HG02759 (cell line): ENCODE measurements around the gene PRODH2.
A peak's percentile ranks its signal among the peaks of the same experiment; 100 is the strongest.

ENCODE experiments used
- ATAC-seq: cut with Tn5 transposase; IDR thresholded peaks from one replicate; pipeline ENCODE4 v1.9.1; 2021; ENCODE audit warnings: mild to moderate bottlenecking, moderate library complexity; ENCODE audit not compliant: unreplicated experiment

PRODH2 gene

GRCh38 chr19:35764432-35765315 is 48.0 kb downstream of the PRODH2 start:
- no peak for ATAC-seq

- ATAC-seq: no peak
Measured at GRCh38 chr19:35760711-35761349, 51.8 kb downstream of the PRODH2 start.

DNA sequence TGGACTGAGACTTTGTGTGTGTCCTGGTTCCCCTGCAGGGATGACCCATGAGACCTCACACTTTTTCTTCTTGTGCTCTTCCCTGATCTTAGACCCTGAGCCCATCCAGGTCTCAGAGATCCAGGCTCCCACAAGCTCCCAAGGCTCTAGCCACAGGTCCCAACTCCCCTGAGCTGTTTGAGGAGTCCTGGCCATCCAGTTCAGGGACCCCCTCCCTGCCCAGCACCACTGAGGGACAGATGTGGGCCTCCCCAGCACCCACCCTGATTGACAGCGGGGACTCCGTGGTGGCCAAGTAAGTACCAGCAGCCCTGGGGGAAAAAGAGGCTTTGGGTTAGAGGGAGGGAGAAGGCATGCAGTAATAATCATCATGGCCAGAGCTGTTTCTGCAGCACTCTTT is 52.9 kb downstream of the PRODH2 start:
- ATAC-seq: no peak

GRCh38 chr19:35757749-35758608 is 54.7 kb downstream of the PRODH2 start, which contains the start of gene PROSER3:
PROSER3 (plus strand) TSS chr19:35758176; CDS start chr19:35758216, 40 bp downstream.
- ATAC-seq: peak; percentile 93

DNA sequence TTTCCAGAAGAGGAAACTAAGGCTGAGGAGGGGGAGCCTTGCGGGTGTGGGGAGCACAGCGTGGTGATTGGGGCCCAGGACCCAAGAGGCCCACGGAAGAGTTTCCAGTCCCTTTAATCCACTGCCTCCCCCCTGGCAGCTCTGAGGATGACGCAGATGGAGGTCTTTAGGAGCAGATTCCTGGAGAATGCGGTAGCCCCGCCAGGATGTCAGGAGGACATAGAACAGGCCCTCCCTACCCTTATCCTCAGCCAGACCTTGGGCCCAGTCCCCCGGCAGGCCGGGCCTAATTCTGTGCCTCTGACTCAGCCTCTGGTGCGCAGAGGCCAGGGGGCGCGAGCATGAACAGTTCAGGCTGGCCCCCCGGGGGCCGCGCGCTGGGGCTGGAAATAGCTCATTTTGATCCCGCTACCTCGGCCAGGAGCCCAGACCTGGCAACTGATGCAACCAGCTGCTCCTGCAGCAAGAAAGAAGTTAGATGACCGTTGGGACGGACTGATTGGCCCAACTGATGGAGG is 55.4 kb downstream of the PRODH2 start:
- ATAC-seq: peak; percentile 3

- no peak for ATAC-seq
Measured at GRCh38 chr19:35756377-35757230, 56.0 kb downstream of the PRODH2 start, which contains the start of gene HSPB6. HSPB6 (minus strand) TSS chr19:35757029; CDS start chr19:35757008, 21 bp downstream.

- no peak for ATAC-seq
Measured at GRCh38 chr19:35755550-35756376, 56.9 kb downstream of the PRODH2 start.

DNA sequence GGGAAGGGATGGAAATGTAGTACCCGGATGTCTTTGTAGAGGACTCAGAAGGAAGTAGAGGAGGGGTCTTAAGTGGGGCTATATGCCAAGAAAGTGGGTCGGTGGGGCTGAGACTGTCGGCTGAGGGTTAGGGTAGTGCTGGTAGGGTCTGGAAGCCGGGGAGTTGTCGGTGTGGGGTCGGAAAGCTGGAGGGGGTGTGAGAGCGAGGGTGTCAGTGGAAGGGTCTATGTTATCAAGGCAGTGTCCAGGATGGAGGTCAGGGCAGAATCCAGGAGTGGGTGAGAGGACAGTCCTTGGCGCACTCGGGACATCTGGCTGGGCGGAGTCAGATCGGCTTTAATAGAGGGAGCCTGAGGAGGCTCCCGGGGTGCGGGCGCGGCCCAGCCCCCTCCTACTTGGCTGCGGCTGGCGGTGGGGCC is 57.5 kb downstream of the PRODH2 start:
- no peak for ATAC-seq

DNA sequence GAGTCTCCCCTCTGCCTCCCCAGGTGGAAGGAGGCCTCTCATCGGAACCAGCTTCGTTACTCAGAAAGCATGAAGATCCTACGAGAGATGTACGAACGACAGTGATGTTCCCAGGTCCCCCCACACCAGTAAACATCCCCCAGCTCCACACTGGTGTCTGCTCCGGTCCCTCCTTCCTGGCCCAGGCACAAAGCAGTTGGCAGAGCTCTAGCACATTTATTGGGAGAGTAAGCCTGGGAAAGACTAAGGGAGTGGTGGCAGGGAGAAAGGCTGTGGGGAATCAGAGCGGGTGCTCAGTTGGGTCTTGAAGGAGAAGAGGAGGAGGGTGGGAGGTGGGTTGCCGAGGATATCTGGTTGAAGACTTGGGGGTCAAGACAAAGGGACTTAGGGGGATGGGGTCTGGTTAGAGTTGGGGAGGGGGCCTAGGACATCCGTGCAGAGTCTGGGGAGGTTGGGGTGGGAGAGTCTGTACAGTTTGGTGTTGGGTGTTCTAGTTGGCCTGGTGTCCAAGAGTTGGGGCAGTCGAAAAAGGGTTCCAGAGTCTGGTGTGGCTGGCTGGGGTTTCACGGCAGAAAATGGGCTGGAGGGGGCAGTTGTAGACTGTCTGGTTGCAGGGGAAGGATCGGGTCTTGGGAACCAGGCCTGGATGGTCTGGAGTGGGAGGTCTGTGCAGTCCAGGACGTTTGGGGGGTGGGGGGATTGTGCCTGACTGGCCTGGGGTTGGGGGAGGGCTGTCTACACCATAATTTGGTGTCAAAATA is 58.1 kb downstream of the PRODH2 start:
- ATAC-seq: no peak

DNA sequence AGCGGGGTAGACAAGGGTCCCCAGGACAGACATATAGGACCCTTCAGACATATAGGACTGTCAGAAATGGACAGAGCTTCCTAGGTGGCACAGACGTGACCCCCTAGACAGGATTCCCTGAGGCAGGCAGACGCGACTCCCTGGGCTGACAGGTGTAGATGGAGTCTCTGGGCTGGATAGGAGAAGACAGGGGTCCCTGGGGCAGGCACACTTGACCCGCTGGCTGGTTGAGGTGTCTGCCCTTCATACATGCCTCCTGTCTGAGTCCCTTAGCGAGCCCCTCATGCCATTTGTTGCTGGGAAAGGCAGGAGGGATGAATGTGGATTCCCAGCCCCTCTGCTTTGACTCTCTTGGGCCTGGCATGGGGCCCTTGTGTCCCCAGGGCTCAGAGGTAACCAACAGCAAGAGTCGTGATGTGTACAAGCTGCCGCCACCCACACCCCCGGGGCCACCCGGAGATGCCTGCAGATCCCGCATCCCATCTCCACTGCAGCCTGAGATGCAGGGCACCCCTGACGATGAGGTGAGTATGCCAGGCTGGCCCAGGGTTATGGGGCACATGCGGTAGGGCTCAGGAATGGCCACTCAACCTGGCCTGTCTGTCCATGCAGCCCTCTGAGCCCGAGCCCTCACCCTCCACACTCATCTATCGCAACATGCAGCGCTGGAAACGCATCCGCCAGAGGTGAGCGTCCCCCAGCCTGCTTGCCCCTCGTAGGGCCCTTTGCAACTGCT is 58.8 kb downstream of the PRODH2 start:
- ATAC-seq: no peak

DNA sequence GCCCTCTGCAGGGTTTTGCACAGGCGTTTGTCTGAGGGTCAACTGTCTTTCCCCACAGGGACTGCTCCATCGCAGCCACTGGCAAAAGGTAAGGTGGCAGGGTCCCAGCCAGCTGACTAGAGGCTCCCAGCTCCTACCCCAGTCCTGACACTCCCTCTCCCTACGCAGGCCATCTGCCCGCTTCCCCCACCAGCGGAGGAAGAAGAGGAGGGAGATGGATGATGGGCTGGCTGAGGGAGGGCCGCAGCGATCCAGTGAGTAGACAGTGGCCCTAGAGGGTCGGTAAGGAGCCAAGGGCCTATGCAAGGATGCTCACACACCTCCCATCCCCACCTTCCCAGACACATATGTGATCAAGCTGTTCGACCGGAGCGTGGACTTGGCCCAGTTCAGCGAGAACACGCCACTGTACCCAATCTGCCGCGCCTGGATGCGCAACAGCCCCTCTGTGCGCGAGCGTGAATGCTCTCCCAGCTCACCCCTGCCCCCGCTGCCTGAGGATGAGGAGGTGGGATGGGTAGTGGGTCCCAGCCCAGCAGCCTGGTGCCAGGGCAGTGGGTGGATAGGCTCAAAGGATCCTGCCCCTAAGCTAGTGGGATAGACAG is 59.8 kb downstream of the PRODH2 start:
- ATAC-seq: no peak

DNA sequence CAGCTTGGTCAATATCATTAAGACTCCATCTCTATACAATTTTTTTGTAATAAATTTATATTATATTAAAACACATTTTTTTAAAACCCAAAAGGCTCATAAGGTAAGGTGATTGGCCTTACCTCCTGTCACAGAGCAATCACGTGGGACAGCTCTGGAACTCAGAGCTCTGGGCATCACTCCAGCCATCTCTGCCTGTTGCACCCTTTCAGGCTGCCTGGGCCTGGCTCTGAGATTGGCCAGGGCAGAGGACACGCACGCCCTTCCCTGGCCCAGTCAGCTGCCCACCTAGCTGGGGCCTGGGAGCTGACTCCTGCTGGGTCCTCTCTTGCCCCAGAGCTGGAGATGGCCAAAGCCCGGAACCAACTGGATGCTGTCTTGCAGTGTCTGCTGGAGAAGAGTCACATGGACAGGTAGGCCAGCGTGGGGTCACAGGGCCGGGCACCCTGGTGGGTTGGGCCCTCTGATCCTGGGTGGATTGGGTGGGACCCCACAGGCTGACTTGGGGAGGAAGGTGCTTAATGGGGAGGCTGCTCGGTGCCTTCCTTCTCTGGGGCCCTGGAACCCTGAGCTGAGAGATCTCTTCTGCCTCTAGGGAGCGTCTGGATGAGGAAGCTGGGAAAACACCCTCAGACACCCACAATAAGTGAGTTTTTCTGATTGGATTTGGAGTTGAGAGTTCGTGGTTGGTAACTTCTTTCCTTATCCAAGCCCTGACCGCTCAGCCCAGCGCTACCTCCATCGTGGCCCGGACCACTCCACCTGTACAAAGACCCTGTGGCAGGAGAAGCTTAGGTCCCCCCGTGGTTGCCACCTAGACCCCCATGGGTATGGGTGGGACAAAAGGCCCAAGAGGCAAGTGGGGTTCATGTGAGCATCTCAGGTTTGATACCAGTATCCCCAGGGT is 60.6 kb downstream of the PRODH2 start:
- ATAC-seq: no peak

- ATAC-seq: no peak
Measured at GRCh38 chr19:35750167-35750566, 62.5 kb downstream of the PRODH2 start.
